PFSK-1 (cell line): ENCODE measurements around the gene ATP13A3.

ENCODE experiments used
- POLR2AphosphoS5 ChIP-seq: IDR thresholded peaks from 2 replicates; pipeline ENCODE4 v1.6.1; 2012; ENCODE audit warnings: low read depth, mild to moderate bottlenecking, control low read depth, low read length, moderate library complexity
- TAF1 ChIP-seq: IDR thresholded peaks from 2 replicates; pipeline ENCODE4 v1.6.1; 2012; ENCODE audit warnings: low read length, control low read depth, borderline replicate concordance; ENCODE audit not compliant: insufficient read depth
- TF ChIP-seq, protein P1 (sequence below), 2 experiments: IDR thresholded peaks; 2 replicates each; pipeline versions ENCODE4 v1.6.1 to v1.8.0; 2011 to 2012; ENCODE audit warnings: low read depth in 2 of 2, low read length in 2 of 2, control low read depth in 1 of 2, inconsistent platforms in 1 of 2, mild to moderate bottlenecking in 1 of 2, moderate library complexity in 1 of 2; ENCODE audit not compliant: insufficient read depth in 1 of 2

GRCh38 chr3:194447161-194447560, 39.6 kb downstream of the ATP13A3 start:
- TF ChIP-seq, protein P1, sequence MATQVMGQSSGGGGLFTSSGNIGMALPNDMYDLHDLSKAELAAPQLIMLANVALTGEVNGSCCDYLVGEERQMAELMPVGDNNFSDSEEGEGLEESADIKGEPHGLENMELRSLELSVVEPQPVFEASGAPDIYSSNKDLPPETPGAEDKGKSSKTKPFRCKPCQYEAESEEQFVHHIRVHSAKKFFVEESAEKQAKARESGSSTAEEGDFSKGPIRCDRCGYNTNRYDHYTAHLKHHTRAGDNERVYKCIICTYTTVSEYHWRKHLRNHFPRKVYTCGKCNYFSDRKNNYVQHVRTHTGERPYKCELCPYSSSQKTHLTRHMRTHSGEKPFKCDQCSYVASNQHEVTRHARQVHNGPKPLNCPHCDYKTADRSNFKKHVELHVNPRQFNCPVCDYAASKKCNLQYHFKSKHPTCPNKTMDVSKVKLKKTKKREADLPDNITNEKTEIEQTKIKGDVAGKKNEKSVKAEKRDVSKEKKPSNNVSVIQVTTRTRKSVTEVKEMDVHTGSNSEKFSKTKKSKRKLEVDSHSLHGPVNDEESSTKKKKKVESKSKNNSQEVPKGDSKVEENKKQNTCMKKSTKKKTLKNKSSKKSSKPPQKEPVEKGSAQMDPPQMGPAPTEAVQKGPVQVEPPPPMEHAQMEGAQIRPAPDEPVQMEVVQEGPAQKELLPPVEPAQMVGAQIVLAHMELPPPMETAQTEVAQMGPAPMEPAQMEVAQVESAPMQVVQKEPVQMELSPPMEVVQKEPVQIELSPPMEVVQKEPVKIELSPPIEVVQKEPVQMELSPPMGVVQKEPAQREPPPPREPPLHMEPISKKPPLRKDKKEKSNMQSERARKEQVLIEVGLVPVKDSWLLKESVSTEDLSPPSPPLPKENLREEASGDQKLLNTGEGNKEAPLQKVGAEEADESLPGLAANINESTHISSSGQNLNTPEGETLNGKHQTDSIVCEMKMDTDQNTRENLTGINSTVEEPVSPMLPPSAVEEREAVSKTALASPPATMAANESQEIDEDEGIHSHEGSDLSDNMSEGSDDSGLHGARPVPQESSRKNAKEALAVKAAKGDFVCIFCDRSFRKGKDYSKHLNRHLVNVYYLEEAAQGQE (IDR thresholded peaks at IDR 0.05; ENCODE audit: insufficient read depth in 1 of 2, low read depth in 2 of 2, low read length in 2 of 2) = no peak
- no peak for TF ChIP-seq POLR2AphosphoS5
- no peak for TF ChIP-seq TAF1
